CD14-positive monocyte (primary cell): ENCODE measurements around the gene MYO1G. TPM values are rescaled to one million over a fixed set of nuclear protein-coding genes. Genes with fewer than 3 reads are reported as not detected.

Source experiments
- DNase-seq, 3 donors: peaks; one replicate each; pipeline ENCODE4 v3.0.0-alpha.2; 2011 to 2022
- H2AFZ ChIP-seq: 2 replicates; pipeline ENCODE4 v1.6.0; 2012; ENCODE audit warnings: mild to moderate bottlenecking, low read depth, low read length, inconsistent platforms; ENCODE audit not compliant: insufficient read depth, poor library complexity, severe bottlenecking
- H3K27ac ChIP-seq, 2 donors: 1 replicate in 1 of 2; 2 replicates in 1 of 2; pipeline ENCODE4 v1.5.1; 2012 to 2013; ENCODE audit warnings: low read length in 2 of 2, control low read depth in 1 of 2, inconsistent platforms in 1 of 2, low read depth in 1 of 2, mild to moderate bottlenecking in 1 of 2
- H3K27me3 ChIP-seq, 2 donors: one replicate each; pipeline versions ENCODE4 v1.6.0 to v1.6.1; 2011 to 2013; ENCODE audit warnings: low read length in 2 of 2; ENCODE audit not compliant: control insufficient read depth in 2 of 2, insufficient read depth in 2 of 2
- H3K36me3 ChIP-seq, 2 donors: replicated peaks in 1 of 2; 1 replicate in 1 of 2; 2 replicates in 1 of 2; pipeline versions ENCODE4 v1.5.1 to v1.6.1; 2012 to 2013; ENCODE audit warnings: low read length in 2 of 2, control low read depth in 1 of 2, inconsistent platforms in 1 of 2, mild to moderate bottlenecking in 1 of 2; ENCODE audit not compliant: insufficient read depth in 2 of 2, control insufficient read depth in 1 of 2
- H3K4me1 ChIP-seq, 2 donors: 1 replicate in 1 of 2; 2 replicates in 1 of 2; pipeline versions ENCODE4 v1.5.1 to v1.6.1; 2012 to 2013; ENCODE audit warnings: low read length in 2 of 2, control low read depth in 1 of 2, inconsistent platforms in 1 of 2, mild to moderate bottlenecking in 1 of 2, moderate library complexity in 1 of 2; ENCODE audit not compliant: insufficient read depth in 2 of 2, control insufficient read depth in 1 of 2
- H3K4me2 ChIP-seq: replicated peaks from 2 replicates; pipeline ENCODE3; 2012; ENCODE audit warnings: low read length, moderate library complexity, mild to moderate bottlenecking; ENCODE audit not compliant: poor library complexity, severe bottlenecking; ENCODE audit errors: extremely low read depth
- H3K4me3 ChIP-seq, 3 experiments: fragments of 200-600 bp in 1 of 3; sonication (generic) in 1 of 3; replicated peaks in 1 of 3; 1 replicate in 2 of 3; 2 replicates in 1 of 3; pipeline ENCODE4 v1.5.1; 2011 to 2013; ENCODE audit warnings: low read length in 3 of 3, mild to moderate bottlenecking in 3 of 3, control low read depth in 2 of 3, low read depth in 2 of 3, inconsistent platforms in 1 of 3, moderate library complexity in 1 of 3
- H3K79me2 ChIP-seq: 2 replicates; pipeline ENCODE4 v1.6.0; 2012; ENCODE audit warnings: mild to moderate bottlenecking, control low read depth, inconsistent platforms, low read length, moderate library complexity; ENCODE audit not compliant: insufficient read depth
- H3K9ac ChIP-seq: 2 replicates; pipeline ENCODE4 v1.6.0; 2017; ENCODE audit warnings: low read length, mild to moderate bottlenecking; ENCODE audit not compliant: insufficient read depth, poor library complexity, severe bottlenecking
- H3K9me3 ChIP-seq, 2 donors: replicated peaks in 1 of 2; 1 replicate in 1 of 2; 2 replicates in 1 of 2; pipeline versions ENCODE4 v1.5.1 to v1.6.1; 2012 to 2013; ENCODE audit warnings: low read length in 2 of 2, control low read depth in 1 of 2; ENCODE audit not compliant: control insufficient read depth in 1 of 2, insufficient read depth in 1 of 2
- H4K20me1 ChIP-seq: 2 replicates; pipeline ENCODE4 v1.6.0; 2012; ENCODE audit warnings: mild to moderate bottlenecking, low read length, control low read depth, moderate library complexity; ENCODE audit not compliant: insufficient read depth
- H3K27ac Mint-ChIP-seq, 7 donors: one replicate each; pipeline ENCODE4 v1.8.0; 2020; ENCODE audit warnings: mild to moderate bottlenecking in 7 of 7, mixed read lengths in 7 of 7, moderate library complexity in 6 of 7, inconsistent platforms in 2 of 7
- H3K27me3 Mint-ChIP-seq, 3 donors: one replicate each; pipeline ENCODE4 v1.8.0; 2021 to 2022; ENCODE audit warnings: low read depth in 3 of 3, mild to moderate bottlenecking in 3 of 3, mixed read lengths in 3 of 3, moderate library complexity in 3 of 3, inconsistent platforms in 1 of 3
- H3K36me3 Mint-ChIP-seq, 2 donors: one replicate each; pipeline ENCODE4 v1.8.0; 2020; ENCODE audit warnings: mixed read lengths in 2 of 2, inconsistent platforms in 1 of 2, mild to moderate bottlenecking in 1 of 2
- H3K4me1 Mint-ChIP-seq: one replicate; pipeline ENCODE4 v1.8.0; 2020; ENCODE audit warnings: mild to moderate bottlenecking, mixed read lengths
- H3K4me3 Mint-ChIP-seq, 2 donors: one replicate each; pipeline ENCODE4 v1.8.0; 2020; ENCODE audit warnings: mild to moderate bottlenecking in 2 of 2, mixed read lengths in 2 of 2, moderate library complexity in 1 of 2
- H3K9me3 Mint-ChIP-seq, 7 donors: one replicate each; pipeline ENCODE4 v1.8.0; 2020 to 2022; ENCODE audit warnings: mixed read lengths in 7 of 7, mild to moderate bottlenecking in 6 of 7, moderate library complexity in 6 of 7, inconsistent platforms in 2 of 7
- CTCF ChIP-seq: fragments of 200-600 bp; IDR thresholded peaks from one replicate; pipeline ENCODE4 v1.8.0; 2022; ENCODE audit warnings: antibody characterized with exemption, mild to moderate bottlenecking
- WGBS: methylation state at CpG from one replicate; pipeline ENCODE4 v1.1.5; 2013; ENCODE audit warnings: missing lambda C conversion rate; ENCODE audit not compliant: insufficient coverage; 5-methylcytosine and 5-hydroxymethylcytosine counted together
- intact Hi-C, 2 donors: fragments of 100-400 bp; cut with micrococcal nuclease; formaldehyde crosslinking; loops; one replicate each; pipeline versions ENCODE4 v1.15.0 to v1.15.1; 2023
- polyA plus RNA-seq, 3 donors: library from polyadenylated mRNA; depleted of rRNA in 1 of 3; unstranded in 2 of 3; stranded (reverse) in 1 of 3; fragments of 300-500 nt in 2 of 3; fragments of >200 nt in 1 of 3; fragmentation: Illumina TruSeq in 2 of 3; gene quantifications; 1 replicate in 2 of 3; 2 replicates in 1 of 3; pipeline ENCODE4 v1.2.3, GENCODE V29; 2012 to 2021

MYO1G gene
- polyA plus RNA-seq, 3 donors, result 119 to 314 (median 135) TPM

DNA sequence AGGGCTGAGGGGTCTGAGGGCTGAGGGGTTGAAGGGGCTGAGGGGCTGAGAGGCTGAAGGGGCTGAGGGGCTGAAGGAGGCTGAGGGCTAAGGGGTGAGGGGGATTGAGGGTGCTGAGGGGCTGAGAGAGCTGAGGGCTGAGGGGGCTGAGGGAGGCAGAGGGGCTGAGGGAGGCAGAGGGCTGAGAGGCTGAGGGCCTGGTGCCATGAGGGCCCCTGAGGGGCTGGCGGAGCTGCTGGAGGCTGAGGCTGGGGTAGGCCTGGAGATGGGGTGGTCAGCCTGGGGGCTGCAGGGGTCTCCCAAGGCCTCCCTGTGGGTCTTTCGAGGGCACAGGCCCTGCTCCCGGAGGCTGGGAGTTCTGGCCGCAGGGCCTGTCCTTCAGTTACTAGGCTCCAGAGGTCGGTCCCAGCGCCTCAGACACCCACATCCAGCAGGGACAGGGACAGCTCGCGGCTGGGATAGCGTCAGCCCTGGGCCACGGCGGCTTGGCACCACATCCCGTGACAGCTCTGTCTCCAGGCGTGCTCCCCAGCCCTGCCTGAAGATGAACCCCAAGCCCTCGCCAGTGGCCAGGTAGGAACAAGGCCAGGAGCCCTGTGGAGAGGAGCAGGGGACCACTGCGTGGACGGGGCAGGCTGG, 16.9 kb downstream of the MYO1G start:
- H3K4me3 ChIP-seq, result no peak overlapping the region
- no peaks in the 10 kb centered on the region for H3K79me2 ChIP-seq
- intact Hi-C loops, result no loop called here
- Mint-ChIP-seq H3K4me1 (peaks cover 22% of the 10 kb centered on the region), H3K4me3 (no peak overlapping the region), H3K27me3 (peaks cover 0 to 9% (median 3%) of the 10 kb centered on the region in 3 donors), H3K27ac (peak overlapping the region in 3 of 7 donors; percentile 19 to 73 (median 68)), H3K36me3 (peaks cover 32 to 39% of the 10 kb centered on the region in 2 donors), H3K9me3 (peaks cover 0 to 2% (median 0%) of the 10 kb centered on the region in 7 donors)
- peaks cover 44 to 52% of the 10 kb centered on the region in 2 donors for H3K36me3 ChIP-seq
- H3K27me3 ChIP-seq, result no peaks in the 10 kb centered on the region
- whole genome bisulfite sequencing, result 95% methylated on average over 16 of the region's 16 CpGs
- H3K27ac ChIP-seq, result peak overlapping the region in 1 of 2 donors; percentile 15
- peaks cover 18 to 21% of the 10 kb centered on the region in 2 donors for H3K4me1 ChIP-seq
- peak in 1 of 3 donors; percentile 22 for DNase-seq
- H3K9ac ChIP-seq, result no peak overlapping the region
- H4K20me1 ChIP-seq, result peaks cover 71% of the 10 kb centered on the region
- TF ChIP-seq CTCF, result no peak
- peaks cover 0 to 5% of the 10 kb centered on the region in 2 donors for H3K9me3 ChIP-seq
- no peak overlapping the region for H3K4me2 ChIP-seq
- H2AFZ ChIP-seq, result no peak overlapping the region

GRCh38 chr7:44960011-44960580, 18.7 kb downstream of the MYO1G start:
- peak overlapping the region; percentile 42 for H3K9ac ChIP-seq
- intact Hi-C loops, result no loop called here
- H4K20me1 ChIP-seq, result peaks cover 52% of the 10 kb centered on the region
- H3K9me3 ChIP-seq, result peaks cover 0 to 5% of the 10 kb centered on the region in 2 donors
- H3K27me3 Mint-ChIP-seq, result peaks cover 2 to 7% (median 5%) of the 10 kb centered on the region in 3 donors
- peaks cover 18 to 21% of the 10 kb centered on the region in 2 donors for H3K4me1 ChIP-seq
- H3K4me1 Mint-ChIP-seq, result peaks cover 21% of the 10 kb centered on the region
- WGBS, result 95% methylated on average over 4 of the region's 4 CpGs
- TF ChIP-seq CTCF, result no peak
- H3K4me3 Mint-ChIP-seq, result no peak overlapping the region
- no peak overlapping the region for H3K4me2 ChIP-seq
- H3K4me3 ChIP-seq, result no peak overlapping the region
- H3K36me3 ChIP-seq, result peaks cover 25 to 33% of the 10 kb centered on the region in 2 donors
- no peaks in the 10 kb centered on the region for H3K27me3 ChIP-seq
- H2AFZ ChIP-seq, result no peak overlapping the region
- H3K36me3 Mint-ChIP-seq, result peaks cover 16 to 21% of the 10 kb centered on the region in 2 donors
- peak overlapping the region in 5 of 7 donors; percentile 19 to 89 (median 70) for H3K27ac Mint-ChIP-seq
- DNase-seq, result peak in 1 of 3 donors; percentile 10
- H3K79me2 ChIP-seq, result no peaks in the 10 kb centered on the region
- peaks cover 0 to 2% (median 0%) of the 10 kb centered on the region in 7 donors for H3K9me3 Mint-ChIP-seq
- H3K27ac ChIP-seq, result peak overlapping the region in 1 of 2 donors; percentile 66
